ENCODE data around the gene GRAMD2B.
"Not testable (repeated sequence)": the region's sequence is repeated elsewhere in the genome, so short reads cannot be mapped to it uniquely, and the experiment has no call there.

Gene GRAMD2B

GRCh38 chr5:126509339-126509738, 86.1 kb downstream of the GRAMD2B start:
- no peak for DNase-seq

DNA sequence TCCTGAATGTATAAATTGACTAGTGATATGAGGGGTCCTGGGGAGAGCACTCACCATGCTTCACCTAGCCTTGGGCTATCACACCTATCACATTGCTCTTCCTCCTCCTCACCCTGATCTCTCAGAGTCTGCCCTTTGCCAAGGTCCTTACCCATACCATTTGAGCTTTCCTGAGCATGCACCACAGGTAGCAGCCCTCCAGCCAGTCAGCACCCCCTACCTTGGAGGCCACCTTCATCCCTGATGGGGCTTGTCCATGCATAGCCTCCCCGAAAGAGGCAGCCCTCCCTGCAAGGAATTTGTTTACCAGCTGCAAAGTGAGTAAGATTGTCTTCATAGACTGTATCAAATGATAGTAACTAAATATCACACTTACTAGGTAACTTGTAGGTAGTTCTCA, 88.8 kb downstream of the GRAMD2B start:
- DNase-seq = no peak

GRCh38 chr5:126512451-126512850, 89.2 kb downstream of the GRAMD2B start:
- DNase-seq = no peak

GRCh38 chr5:126513302-126513701, 90.1 kb downstream of the GRAMD2B start:
- DNase-seq = no peak

DNA sequence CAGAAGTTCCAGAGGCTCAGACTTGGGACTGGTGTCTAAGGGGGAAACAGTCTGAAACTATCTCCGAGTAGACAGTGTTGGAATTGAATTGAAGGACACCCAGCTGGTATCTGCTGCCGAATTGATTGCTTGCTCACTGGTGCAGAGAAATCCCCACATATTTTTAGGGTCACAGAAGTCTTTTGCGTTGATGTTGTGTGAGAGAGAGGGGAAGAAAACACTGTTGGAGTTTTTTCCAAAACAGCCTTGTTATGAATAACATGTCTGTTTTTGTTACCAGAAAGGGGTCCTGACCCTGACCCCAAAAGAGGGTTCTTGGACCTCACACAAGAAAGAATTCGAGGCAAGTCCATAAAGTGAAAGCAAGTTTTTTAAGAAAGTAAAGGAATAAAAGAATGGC, 90.5 kb downstream of the GRAMD2B start:
- no peak for DNase-seq

DNA sequence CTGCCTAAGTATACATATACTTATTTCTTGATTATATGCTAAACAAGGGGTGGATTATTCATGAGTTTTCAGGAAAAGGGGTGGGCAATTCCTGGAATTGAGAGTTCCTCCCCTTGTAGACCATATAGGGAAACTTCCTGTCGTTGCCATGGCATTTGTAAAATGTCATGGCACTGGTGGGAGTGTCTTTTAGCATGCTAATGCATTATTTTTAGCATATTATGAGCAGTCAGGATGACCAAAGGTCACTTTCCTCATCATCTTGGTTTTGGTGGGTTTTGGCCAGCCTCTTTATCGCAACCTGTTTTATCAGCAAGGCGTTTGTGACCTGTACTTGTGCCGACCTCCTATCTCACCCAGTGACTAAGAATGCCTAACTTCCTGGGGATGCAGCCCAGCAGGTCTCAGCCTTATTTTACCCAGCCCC, 90.9 kb downstream of the GRAMD2B start:
- DNase-seq = no peak

GRCh38 chr5:126514558-126515141, 91.4 kb downstream of the GRAMD2B start:
- DNase-seq = no peak

DNA sequence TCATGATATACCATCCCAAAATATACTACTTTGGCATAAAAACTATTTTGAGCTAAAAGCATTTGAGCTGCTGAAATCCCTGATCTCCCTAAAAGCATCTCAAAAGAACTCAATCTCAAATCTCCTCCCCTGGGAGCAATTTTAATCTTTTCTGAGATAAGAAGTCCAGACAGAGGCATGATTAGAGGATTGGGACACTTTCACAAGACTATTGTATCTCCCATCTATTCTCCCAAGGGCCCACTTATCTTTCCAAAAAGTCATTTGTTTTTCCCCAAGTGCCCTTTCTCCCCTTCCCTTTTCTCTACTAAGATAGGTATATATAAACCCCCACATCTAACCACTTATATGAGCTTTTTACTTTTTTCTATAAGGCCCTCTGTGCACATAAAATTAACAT, 92.1 kb downstream of the GRAMD2B start:
- DNase-seq = no peak

- peak in 4 of 56 donors; percentile 4 to 32 (median 25) for DNase-seq
Measured at GRCh38 chr5:126516133-126516532, 92.9 kb downstream of the GRAMD2B start.

GRCh38 chr5:126516852-126517251, 93.6 kb downstream of the GRAMD2B start:
- no peak for DNase-seq

GRCh38 chr5:126519223-126519622, 96.0 kb downstream of the GRAMD2B start:
- DNase-seq = not testable (repeated sequence)

GRCh38 chr5:126519637-126520592, 96.7 kb downstream of the GRAMD2B start:
- peak in 4 of 56 donors; percentile 11 to 28 (median 14) for DNase-seq

GRCh38 chr5:126520593-126520953, 97.4 kb downstream of the GRAMD2B start:
- no peak for DNase-seq

- DNase-seq = no peak
Measured at GRCh38 chr5:126521130-126521529, 97.9 kb downstream of the GRAMD2B start.

- DNase-seq = no peak
Measured at GRCh38 chr5:126523818-126524510, 100.8 kb downstream of the GRAMD2B start.

GRCh38 chr5:126525630-126526245, 102.5 kb downstream of the GRAMD2B start:
- DNase-seq = peak in 9 of 56 donors; percentile 5 to 35 (median 18)

DNA sequence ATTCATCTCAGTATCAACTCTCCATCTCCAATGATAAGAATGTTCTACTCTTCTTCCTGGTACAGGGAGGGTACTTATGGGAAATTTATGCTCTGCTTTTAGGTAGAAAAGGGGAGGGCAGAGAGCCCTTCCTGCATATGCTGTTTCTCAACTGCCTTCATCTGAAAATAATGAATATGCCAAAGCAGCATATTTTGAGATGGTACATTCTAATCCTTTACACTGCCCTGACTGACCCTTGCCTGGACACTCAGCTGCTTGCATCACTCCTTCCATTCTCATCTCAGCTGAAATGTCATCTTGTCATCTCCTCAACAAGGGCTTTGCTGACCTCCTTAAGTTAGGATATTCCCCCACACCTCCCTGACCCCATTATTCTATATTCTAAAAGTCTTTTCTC, 103.3 kb downstream of the GRAMD2B start:
- no peak for DNase-seq

GRCh38 chr5:126527158-126527557, 103.9 kb downstream of the GRAMD2B start:
- no peak for DNase-seq

- DNase-seq = no peak
Measured at GRCh38 chr5:126527892-126528291, 104.7 kb downstream of the GRAMD2B start.

DNA sequence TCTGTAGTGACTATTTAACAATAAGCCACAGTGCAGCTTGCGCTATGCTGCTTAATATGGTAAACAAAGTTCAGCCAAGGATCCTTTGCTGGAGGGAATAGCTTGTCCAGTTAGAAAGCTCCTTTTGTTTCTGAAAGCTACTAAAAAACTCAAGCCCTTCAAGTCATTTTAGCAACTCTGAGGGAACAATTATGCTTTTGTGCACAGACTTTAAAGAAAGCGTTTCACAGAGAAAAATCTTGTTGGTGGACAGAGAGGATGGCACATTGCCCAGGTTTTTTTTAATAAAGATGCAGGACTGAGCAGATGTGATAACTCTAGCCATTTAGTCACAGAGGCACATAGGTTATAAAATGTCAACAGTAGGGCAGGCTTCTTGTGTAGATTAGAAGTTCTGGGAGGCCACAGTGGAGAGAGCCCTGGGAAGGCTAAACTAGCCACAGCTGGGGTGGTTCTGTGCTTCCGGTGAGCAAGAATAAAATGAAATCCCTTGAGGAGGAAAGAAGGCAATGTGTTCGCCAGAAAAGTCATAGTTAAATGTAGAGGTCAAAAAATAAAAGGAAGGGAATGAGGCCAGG, 108.4 kb downstream of the GRAMD2B start:
- peak in 11 of 56 donors; percentile 6 to 50 (median 20) for DNase-seq

DNA sequence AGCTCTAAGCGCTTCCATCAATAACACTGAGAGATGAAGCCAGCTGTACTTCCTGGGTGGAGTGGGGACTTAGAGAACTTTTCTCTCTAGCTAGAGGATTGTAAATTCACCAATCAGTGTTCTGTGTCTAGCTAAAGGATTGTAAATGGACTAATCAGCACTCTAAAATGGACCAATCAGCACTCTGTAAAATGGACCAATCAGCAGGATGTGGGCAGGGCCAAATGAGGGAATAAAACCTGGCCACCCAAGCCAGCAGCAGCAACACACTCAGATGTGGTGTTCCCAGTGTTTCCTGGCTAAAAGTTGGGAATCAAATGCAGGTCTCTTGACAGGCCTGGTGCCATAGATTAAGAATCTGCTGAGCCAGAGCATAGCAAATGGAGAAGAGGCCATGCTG, 111.3 kb downstream of the GRAMD2B start:
- no peak for DNase-seq
